ENCODE measurements around the gene NKAIN1.
"Not testable (repeated sequence)": the region's sequence is repeated elsewhere in the genome, so short reads cannot be mapped to it uniquely, and the experiment has no call there.

- not testable (repeated sequence) for TF ChIP-seq CTCF (IDR thresholded peaks at IDR 0.05 in 8 of 11, conservative IDR thresholded peaks at IDR 0.05 in 3 of 11); POLR2AphosphoS5 (IDR thresholded peaks at IDR 0.05)
These were observed 48.1 kb upstream of the NKAIN1 start for GRCh38 chr1:31287791-31288190.
